Measurements from ENCODE around the gene UBR2.

DNA sequence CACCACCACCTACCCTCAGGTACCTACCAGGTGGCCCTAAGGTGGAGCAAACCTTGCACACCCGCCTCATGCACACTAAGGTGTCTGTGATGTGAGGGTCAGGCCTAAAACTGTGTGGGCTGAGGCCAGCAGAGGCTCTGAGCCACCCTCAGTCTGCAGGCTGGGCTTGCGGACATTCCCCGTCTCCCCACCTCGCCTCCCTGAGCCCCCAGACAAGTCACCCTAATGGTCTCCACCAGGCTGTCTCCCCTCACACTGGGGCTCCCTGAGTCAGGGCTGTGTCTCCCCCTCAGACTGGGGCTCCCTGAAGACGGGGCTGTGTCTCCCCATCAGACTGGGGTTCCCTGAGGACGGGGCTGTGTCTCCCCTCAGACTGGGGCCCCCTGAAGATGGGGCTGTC, 146.0 kb downstream of the UBR2 start:
- no peak for TF ChIP-seq CTCF (conservative IDR thresholded peaks at IDR 0.05; ENCODE audit: low read length)
- TF ChIP-seq EZH2phosphoT487 (IDR thresholded peaks at IDR 0.05; ENCODE audit: borderline replicate concordance): no peak

Data from Loucy (cell line).